HCT116 (cell line): Measurements from ENCODE around the gene RASAL2. TPM values are rescaled to one million over a fixed set of nuclear protein-coding genes. Genes with fewer than 3 reads are reported as not detected.

Experiments
- ATAC-seq: fragments of 200-7000 bp; cut with Tn5 transposase; 2 replicates; pipeline ENCODE4 v1.9.1; 2020; ENCODE audit warnings: mild to moderate bottlenecking, moderate library complexity
- BruUV-seq: library from RNA; stranded (reverse); fragments of 400-500 nt; replicated peaks from 2 replicates; lab custom pipeline; 2021; lab: Mats Ljungman, UMichigan
- CTCF ChIA-PET: fragments of 300-600 bp; sonication (Branson Sonifier 250); formaldehyde crosslinking; loops from one replicate; lab custom pipeline; 2021; ENCODE audit warnings: antibody characterized with exemption; lab: Charles Lee
- POLR2A ChIA-PET: fragments of 300-600, 350-600 bp; sonication (Branson Sonifier 250); formaldehyde crosslinking; loops from one replicate; lab custom pipeline; 2021; ENCODE audit warnings: antibody characterized with exemption; lab: Charles Lee
- RAD21 ChIA-PET, 2 experiments: fragments of 300-600 bp; sonication (Branson Sonifier 250); formaldehyde crosslinking; loops; one replicate each; lab custom pipeline; 2023; ENCODE audit warnings: low total read pairs in 2 of 2; ENCODE audit not compliant: uncharacterized antibody in 2 of 2, unreplicated experiment in 2 of 2, low non-redundant PET in 1 of 2; lab: Charles Lee
- DNase-seq: peaks from one replicate; pipeline ENCODE4 v3.0.0-alpha.2; 2010; ENCODE audit warnings: low read depth, low spot score
- H2AFZ ChIP-seq: fragments of 200-600 bp; shearing (Covaris generic), sonication (generic); 2 replicates; pipeline ENCODE4 v1.6.1; 2017; ENCODE audit warnings: low read depth, mixed run types, mixed read lengths, antibody characterized with exemption, low read length; ENCODE audit not compliant: poor library complexity, severe bottlenecking
- H3K27ac ChIP-seq: 2 replicates; pipeline ENCODE4 v1.5.1; 2012; ENCODE audit warnings: low read depth, low read length
- H3K27me3 ChIP-seq: fragments of 200-600 bp; sonication (generic); 2 replicates; pipeline ENCODE4 v1.6.1; 2016; ENCODE audit warnings: mixed run types, low read length, mixed read lengths; ENCODE audit not compliant: insufficient read depth
- H3K36me3 ChIP-seq, 2 experiments: fragments of 200-500 bp in 1 of 2; fragments of 200-600 bp in 1 of 2; sonication (Bioruptor generic) in 1 of 2; sonication (generic) in 1 of 2; 2 replicates each; pipeline versions ENCODE4 v1.5.1 to v1.6.1; 2014 to 2016; ENCODE audit warnings: low read length in 2 of 2, inconsistent platforms in 1 of 2, mixed read lengths in 1 of 2, mixed run types in 1 of 2; ENCODE audit not compliant: insufficient read depth in 2 of 2, control insufficient read depth in 1 of 2
- H3K4me1 ChIP-seq, 2 experiments: fragments of 200-600 bp in 1 of 2; sonication (generic) in 1 of 2; 2 replicates each; pipeline versions ENCODE4 v1.5.1 to v1.6.1; 2012 to 2017; ENCODE audit warnings: low read length in 2 of 2, inconsistent platforms in 1 of 2, mild to moderate bottlenecking in 1 of 2, mixed read lengths in 1 of 2, mixed run types in 1 of 2, moderate library complexity in 1 of 2; ENCODE audit not compliant: insufficient read depth in 2 of 2, control insufficient read depth in 1 of 2
- H3K4me2 ChIP-seq: fragments of 200-600 bp; sonication (generic); 2 replicates; pipeline ENCODE4 v1.6.1; 2017; ENCODE audit warnings: mixed run types, low read length, mixed read lengths
- H3K4me3 ChIP-seq, 2 experiments: fragments of 200-600 bp in 1 of 2; sonication (generic) in 1 of 2; replicated peaks in 1 of 2; 2 replicates each; pipeline ENCODE4 v1.5.1; 2011 to 2016; ENCODE audit warnings: low read length in 2 of 2, control low read depth in 1 of 2, low read depth in 1 of 2, mild to moderate bottlenecking in 1 of 2, mixed read lengths in 1 of 2, mixed run types in 1 of 2
- H3K79me2 ChIP-seq: fragments of 200-600 bp; sonication (generic); 2 replicates; pipeline ENCODE4 v1.6.1; 2017; ENCODE audit warnings: mild to moderate bottlenecking, mixed run types, low read length, moderate library complexity, mixed read lengths; ENCODE audit not compliant: insufficient read depth
- H3K9ac ChIP-seq: fragments of 200-600 bp; sonication (generic); 2 replicates; pipeline ENCODE4 v1.6.1; 2016; ENCODE audit warnings: low read length, mixed read lengths
- H3K9me2 ChIP-seq: fragments of 200-600 bp; sonication (generic), shearing (Covaris generic); 2 replicates; pipeline ENCODE4 v1.6.1; 2017; ENCODE audit warnings: mixed run types, mild to moderate bottlenecking, moderate library complexity; ENCODE audit not compliant: insufficient read depth
- H3K9me3 ChIP-seq, 2 experiments: fragments of 200-500 bp in 1 of 2; fragments of 200-600 bp in 1 of 2; sonication (Bioruptor generic) in 1 of 2; sonication (generic) in 1 of 2; 2 replicates each; pipeline ENCODE4 v1.6.1; 2014 to 2017; ENCODE audit warnings: low read length in 2 of 2, mixed read lengths in 2 of 2, inconsistent platforms in 1 of 2, low read depth in 1 of 2, mild to moderate bottlenecking in 1 of 2, mixed run types in 1 of 2, moderate library complexity in 1 of 2; ENCODE audit not compliant: control insufficient read depth in 1 of 2, insufficient read depth in 1 of 2
- H4K20me1 ChIP-seq: fragments of 200-600 bp; sonication (generic), shearing (Covaris generic); 2 replicates; pipeline ENCODE4 v1.6.1; 2017; ENCODE audit warnings: mixed run types, mild to moderate bottlenecking, moderate library complexity; ENCODE audit not compliant: insufficient read depth
- CEBPB ChIP-seq: IDR thresholded peaks from 2 replicates; pipeline ENCODE4 v1.6.1; 2012; ENCODE audit warnings: low read depth
- EZH2phosphoT487 ChIP-seq: fragments of 200-600 bp; IDR thresholded peaks from 2 replicates; pipeline ENCODE4 v1.6.1; 2018; ENCODE audit warnings: antibody characterized with exemption, borderline replicate concordance
- JUND ChIP-seq: IDR thresholded peaks from 2 replicates; pipeline ENCODE4 v1.6.1; 2012
- MAX ChIP-seq: IDR thresholded peaks from 2 replicates; pipeline ENCODE4 v1.6.1; 2012
- POLR2A ChIP-seq: IDR thresholded peaks from 2 replicates; pipeline ENCODE4 v1.7.0; 2011; ENCODE audit warnings: borderline replicate concordance; ENCODE audit not compliant: insufficient read depth, insufficient read length; ENCODE audit errors: extremely low read depth
- POLR2AphosphoS5 ChIP-seq: IDR thresholded peaks from 2 replicates; pipeline ENCODE4 v1.6.1; 2011; ENCODE audit warnings: mild to moderate bottlenecking, low read depth, low read length, moderate library complexity
- TCF7L2 ChIP-seq: IDR thresholded peaks from 2 replicates; pipeline ENCODE4 v1.7.0; 2011; ENCODE audit warnings: borderline replicate concordance, inconsistent platforms; ENCODE audit not compliant: insufficient read depth, insufficient read length; ENCODE audit errors: extremely low read depth
- ZFX ChIP-seq: fragments of 450-650 bp; IDR thresholded peaks from 2 replicates; pipeline ENCODE4 v1.6.1; 2017
- intact Hi-C: fragments of 100-400 bp; cut with micrococcal nuclease; formaldehyde crosslinking; loops from 2 replicates; pipeline ENCODE4 v1.10.0; 2022
- total RNA-seq: library from RNA; stranded (reverse); gene quantifications from one replicate; pipeline ENCODE4 v1.2.1, GENCODE V29; 2021; ENCODE audit not compliant: unreplicated experiment
- TF ChIP-seq, protein P1 (sequence below), 3 experiments: fragments of 200-600 bp in 1 of 3; sonication (generic) in 1 of 3; IDR thresholded peaks in 2 of 3; conservative IDR thresholded peaks in 1 of 3; 2 replicates each; pipeline ENCODE4 v1.5.1; 2012 to 2017; ENCODE audit warnings: low read depth in 2 of 3, low read length in 2 of 3, antibody characterized with exemption in 1 of 3, borderline replicate concordance in 1 of 3, control low read depth in 1 of 3, mild to moderate bottlenecking in 1 of 3, mixed read lengths in 1 of 3, mixed run types in 1 of 3, moderate library complexity in 1 of 3; ENCODE audit not compliant: insufficient read depth in 1 of 3
- TF ChIP-seq, protein P2 (sequence below): IDR thresholded peaks from 2 replicates; pipeline ENCODE4 v1.6.1; 2011; ENCODE audit warnings: mild to moderate bottlenecking, low read length, moderate library complexity; ENCODE audit not compliant: insufficient replicate concordance; ENCODE audit errors: extremely low read depth
- TF ChIP-seq, protein P3 (sequence below): IDR thresholded peaks from 2 replicates; pipeline ENCODE4 v1.6.1; 2012

The RASAL2 gene
- total RNA-seq, 1 experiment from 2014 or later = 11.7 TPM

DNA sequence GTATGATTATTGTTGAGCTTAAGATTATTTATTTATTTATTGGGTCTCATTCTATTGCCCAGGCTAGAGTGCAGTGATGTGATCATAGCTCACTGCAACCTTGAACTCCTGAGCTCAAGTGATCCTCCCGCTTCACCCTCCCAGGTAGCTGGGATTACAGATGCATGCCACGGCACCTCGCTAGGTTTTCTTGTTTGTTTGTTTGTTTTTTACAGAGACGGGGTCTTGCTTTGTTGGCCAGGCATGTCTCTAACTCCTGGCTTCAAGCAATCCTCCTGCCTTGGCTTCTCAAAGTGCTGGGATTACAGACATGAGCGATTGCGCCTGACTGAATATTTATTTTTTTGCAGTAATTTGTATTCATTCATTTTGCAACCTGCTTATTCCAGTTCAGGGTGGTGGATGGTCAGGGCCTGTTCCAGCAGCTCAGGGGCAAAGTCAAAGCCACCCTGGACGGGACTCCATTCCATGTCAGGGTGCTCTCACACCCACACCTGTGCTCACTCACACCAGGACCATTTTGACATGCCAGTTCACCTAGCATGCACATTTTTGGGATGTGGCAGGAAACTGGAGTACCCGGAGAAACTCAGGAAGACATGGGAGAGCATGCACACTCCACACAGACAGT, 29.6 kb upstream of the RASAL2 start:
- Histone ChIP-seq H3K36me3 (no peaks in the 10 kb centered on the region), H3K9ac (no peak overlapping the region), H3K27ac (no peak overlapping the region), H4K20me1 (no peaks in the 10 kb centered on the region), H2AFZ (no peak overlapping the region), H3K4me1 (peaks cover 0 to 10% of the 10 kb centered on the region in 2 experiments; a peak in 1 of 4 replicates), H3K4me3 (no peak overlapping the region), H3K79me2 (no peaks in the 10 kb centered on the region), H3K27me3 (no peaks in the 10 kb centered on the region), H3K4me2 (no peak overlapping the region), H3K9me3 (no peaks in the 10 kb centered on the region), H3K9me2 (no peaks in the 10 kb centered on the region)
- DNase-seq = no peak
- ChIA-PET POLR2A (no interaction called here), RAD21 (no interaction called here), CTCF (no interaction called here)
- no peak for ATAC-seq
- BruUV-seq = no TSS peak
- intact Hi-C loops = no loop called here
- TF ChIP-seq, protein P1, sequence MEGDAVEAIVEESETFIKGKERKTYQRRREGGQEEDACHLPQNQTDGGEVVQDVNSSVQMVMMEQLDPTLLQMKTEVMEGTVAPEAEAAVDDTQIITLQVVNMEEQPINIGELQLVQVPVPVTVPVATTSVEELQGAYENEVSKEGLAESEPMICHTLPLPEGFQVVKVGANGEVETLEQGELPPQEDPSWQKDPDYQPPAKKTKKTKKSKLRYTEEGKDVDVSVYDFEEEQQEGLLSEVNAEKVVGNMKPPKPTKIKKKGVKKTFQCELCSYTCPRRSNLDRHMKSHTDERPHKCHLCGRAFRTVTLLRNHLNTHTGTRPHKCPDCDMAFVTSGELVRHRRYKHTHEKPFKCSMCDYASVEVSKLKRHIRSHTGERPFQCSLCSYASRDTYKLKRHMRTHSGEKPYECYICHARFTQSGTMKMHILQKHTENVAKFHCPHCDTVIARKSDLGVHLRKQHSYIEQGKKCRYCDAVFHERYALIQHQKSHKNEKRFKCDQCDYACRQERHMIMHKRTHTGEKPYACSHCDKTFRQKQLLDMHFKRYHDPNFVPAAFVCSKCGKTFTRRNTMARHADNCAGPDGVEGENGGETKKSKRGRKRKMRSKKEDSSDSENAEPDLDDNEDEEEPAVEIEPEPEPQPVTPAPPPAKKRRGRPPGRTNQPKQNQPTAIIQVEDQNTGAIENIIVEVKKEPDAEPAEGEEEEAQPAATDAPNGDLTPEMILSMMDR (IDR thresholded peaks at IDR 0.05 in 2 of 3, conservative IDR thresholded peaks at IDR 0.05 in 1 of 3; ENCODE audit: borderline replicate concordance in 1 of 3, insufficient read depth in 1 of 3, low read depth in 2 of 3, low read length in 2 of 3) = no peak
- no peak for TF ChIP-seq MAX
- no peak for TF ChIP-seq POLR2AphosphoS5
- TF ChIP-seq, protein P2, sequence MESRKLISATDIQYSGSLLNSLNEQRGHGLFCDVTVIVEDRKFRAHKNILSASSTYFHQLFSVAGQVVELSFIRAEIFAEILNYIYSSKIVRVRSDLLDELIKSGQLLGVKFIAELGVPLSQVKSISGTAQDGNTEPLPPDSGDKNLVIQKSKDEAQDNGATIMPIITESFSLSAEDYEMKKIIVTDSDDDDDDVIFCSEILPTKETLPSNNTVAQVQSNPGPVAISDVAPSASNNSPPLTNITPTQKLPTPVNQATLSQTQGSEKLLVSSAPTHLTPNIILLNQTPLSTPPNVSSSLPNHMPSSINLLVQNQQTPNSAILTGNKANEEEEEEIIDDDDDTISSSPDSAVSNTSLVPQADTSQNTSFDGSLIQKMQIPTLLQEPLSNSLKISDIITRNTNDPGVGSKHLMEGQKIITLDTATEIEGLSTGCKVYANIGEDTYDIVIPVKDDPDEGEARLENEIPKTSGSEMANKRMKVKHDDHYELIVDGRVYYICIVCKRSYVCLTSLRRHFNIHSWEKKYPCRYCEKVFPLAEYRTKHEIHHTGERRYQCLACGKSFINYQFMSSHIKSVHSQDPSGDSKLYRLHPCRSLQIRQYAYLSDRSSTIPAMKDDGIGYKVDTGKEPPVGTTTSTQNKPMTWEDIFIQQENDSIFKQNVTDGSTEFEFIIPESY = no peak
- TF ChIP-seq JUND = no peak
- no peak for TF ChIP-seq TCF7L2
- TF ChIP-seq EZH2phosphoT487 = no peak
- TF ChIP-seq, protein P3, sequence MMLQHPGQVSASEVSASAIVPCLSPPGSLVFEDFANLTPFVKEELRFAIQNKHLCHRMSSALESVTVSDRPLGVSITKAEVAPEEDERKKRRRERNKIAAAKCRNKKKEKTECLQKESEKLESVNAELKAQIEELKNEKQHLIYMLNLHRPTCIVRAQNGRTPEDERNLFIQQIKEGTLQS = no peak
- TF ChIP-seq CEBPB = no peak
- no peak for TF ChIP-seq POLR2A
- TF ChIP-seq ZFX = no peak
